ENCODE measurements around the gene ZNF672.
"Not testable (repeated sequence)": the region's sequence is repeated elsewhere in the genome, so short reads cannot be mapped to it uniquely, and the experiment has no call there.

Gene ZNF672

DNA sequence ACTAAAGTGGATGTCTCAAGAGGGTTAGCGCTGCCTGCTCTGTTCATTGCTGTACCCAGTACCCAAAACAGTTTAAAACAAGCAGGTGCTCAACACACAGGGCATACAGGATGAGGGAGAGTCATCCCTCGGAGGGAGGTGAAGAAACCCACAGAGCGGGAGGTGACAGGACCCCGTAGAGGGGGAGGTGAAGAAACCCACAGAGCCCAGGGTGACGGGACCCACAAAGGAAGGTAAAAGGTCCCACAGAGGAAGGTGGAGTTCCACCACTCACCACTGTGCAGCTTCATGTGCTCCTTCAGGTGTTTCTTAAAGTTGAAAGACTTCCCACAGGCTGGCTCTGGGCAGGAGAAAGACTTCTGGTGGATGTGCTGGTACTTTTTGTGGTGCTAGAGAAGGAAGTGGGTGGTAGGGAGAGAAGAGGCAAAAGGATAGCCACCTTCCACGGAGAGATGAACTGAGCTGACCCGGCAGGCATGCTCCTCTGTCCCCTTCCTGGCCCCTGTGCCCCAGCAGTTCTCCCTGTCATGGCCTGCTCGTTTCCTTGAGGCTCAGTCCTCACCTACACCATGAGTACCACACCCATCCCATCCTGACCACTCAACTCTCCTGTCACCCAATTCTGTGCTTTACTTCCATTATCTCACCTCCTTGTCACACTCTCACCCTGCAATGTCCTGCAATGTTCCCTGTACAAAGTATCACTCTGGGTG is 15.8 kb downstream of the ZNF672 start:
- no peak for DNase-seq (ENCODE audit: low read depth)

DNA sequence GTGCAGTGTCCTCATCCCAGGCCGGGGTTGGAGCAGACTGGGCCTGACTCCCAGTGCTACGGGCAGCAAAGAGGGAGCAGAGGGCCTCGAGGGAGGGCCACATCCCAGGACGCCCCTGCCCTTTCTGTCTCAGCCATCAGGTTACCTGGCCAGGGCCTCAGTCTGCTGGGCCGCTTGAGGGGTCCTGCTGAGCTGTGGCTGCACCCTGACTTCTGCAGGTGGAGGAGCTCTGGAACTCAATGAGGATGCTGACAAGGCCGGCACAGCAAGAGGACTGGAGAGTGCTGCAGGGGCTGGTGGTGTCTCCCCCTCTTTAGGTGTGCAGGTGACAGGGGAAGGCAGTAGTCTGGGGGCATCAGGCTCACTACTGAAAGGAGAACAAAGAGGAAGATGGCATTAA is 17.6 kb downstream of the ZNF672 start:
- DNase-seq (ENCODE audit: low read depth) = no peak

DNA sequence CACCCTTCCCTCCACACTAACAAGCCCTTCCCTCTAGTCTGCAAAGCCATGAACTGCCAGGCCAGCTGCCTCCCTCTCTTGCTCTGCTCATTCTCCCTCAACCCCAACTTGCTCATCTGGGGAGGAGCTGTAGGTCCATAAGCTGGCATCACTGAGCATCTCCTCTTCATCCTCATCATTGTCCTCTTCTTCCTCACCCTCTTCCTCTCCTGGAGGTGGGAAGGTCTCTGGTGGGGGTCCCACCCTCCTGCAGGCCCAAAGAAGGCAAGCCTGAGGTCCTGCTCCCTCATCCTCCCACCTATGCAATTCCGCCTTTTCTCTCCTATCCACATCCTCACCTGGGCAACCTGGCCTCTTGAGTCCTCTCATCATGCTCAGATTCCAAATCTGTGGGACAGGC is 18.2 kb downstream of the ZNF672 start:
- no peak for DNase-seq (ENCODE audit: low read depth)

DNA sequence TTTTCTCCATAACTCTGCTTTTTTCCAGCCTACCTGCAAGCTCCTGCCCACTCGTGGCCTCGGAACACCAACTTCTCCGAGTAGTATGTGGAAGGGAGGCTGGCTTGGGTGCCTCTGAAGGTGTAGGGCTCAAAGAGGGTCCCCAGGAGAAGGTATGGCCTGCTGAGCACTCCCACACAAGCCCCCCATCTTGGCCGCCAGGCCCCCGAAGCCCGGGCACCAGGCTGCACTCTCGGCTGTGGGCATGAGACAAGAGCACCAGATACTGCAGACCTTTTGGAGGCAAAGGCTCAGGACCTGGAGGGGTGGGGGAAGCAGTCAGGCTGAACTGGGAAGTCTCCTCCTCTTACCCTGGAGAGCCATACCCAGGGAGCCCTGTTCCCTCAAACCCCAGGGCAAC is 19.2 kb downstream of the ZNF672 start:
- no peak for DNase-seq (ENCODE audit: low read depth)

DNA sequence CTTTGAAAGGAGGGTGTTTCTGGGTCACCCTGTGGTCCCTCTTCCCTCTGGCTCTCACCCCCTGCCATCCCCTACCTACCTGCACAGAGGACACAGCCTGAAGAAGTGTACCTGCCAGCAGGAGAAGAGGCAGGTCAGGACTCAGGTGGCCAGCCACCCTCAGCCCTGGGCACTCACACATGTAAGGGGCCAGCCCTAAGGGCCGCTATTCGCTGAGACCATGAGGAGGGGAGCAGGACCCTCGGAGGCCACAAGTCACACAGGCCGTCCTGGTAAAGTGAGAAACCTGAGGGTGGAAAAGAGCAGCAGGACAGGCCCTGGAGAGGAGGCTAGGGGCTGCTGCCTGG is 19.7 kb downstream of the ZNF672 start:
- DNase-seq (ENCODE audit: low read depth) = no peak

DNA sequence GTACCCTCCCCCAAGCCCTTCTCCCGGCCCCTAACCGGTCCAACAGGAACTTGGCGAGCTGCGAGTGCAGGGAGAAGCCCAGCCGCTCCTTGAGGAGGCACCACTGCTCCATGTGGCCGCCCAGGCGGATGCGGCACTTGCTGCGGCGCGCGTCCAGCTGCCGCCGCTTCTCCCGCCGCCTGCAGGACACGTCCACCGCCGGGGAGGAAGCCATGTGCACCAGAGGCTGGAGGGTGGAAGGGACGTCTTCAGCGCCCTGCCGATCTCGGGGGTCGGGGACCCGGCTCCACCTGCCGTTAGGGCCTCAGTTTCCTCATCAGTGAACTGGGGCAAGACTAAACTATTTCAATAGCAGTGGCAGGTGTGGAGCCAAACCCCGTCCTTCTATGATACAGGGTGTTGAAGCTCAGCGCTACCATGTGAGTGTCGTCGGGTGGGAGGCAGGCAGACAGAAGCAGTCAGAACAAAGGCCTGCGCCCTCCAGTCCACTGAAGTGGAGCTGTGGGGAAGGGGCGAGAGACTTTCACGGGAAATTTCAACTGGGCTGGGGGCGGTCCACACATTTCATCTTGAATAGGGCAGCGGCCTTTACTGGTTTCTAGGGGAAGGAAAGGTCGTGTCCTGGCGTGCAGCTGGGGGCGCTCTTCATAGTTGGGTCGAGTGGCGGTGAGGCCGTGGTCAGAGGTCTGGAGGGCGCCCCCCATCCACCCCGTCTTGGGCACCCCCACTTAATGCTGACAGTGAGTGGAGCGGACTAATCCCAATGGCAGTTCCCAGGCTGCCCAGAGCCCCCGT is 20.3 kb downstream of the ZNF672 start:
- DNase-seq (ENCODE audit: low read depth) = peak; percentile 64

DNA sequence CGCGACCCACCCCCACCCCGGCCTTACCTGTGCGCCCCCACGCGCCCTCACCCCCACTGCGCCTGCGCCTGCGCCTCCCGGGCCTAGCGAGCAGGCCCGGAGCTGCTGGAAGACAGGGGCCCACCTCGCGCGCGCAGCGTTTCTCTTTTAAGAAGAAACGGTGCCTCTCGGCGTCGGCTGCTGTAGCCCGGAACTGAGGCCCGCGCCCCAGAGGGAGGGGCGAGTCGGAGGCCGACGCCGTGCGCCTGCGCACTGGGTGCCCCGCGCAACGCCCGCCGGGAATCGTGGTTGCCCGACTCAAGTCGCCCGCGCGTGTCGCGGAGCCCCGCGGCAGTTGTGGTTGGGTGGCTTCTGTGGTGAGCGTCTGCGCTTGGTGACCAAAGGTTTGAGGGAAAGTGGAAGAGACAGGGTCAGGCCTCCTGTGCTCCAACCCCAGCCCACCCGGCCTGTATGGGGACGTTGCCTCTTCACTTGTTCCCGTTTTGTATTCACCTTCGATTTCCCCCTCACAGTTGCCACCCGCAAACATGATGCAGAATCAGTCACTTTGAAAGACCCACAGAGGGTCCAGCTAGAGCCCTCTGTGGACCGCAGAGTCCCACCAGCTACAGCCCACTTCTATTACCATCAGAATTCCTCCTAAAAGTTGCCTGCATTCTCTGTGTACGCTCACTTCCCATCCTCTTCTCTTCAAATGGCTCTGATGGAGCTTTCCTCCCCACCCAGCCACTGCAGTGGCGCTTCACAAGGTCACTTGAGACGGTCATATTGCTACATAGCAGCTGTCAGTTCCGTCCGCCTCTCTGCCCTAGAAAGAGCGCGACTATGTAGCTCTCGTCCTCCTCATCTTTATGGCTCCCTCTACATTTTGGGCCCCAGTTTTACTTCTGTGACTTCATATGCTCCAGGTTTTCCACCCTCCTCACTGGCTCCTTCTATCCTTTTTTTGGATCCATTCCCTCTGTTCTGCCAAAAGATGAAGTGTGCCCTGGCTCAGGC is 21.2 kb downstream of the ZNF672 start, which contains the start of gene ZNF692:
Gene ZNF692 (minus strand): TSS at position 195 of the 999 bp plus-strand sequence. CDS start 776 bp downstream, outside the sequence.
- peak; percentile 97 for DNase-seq (ENCODE audit: low read depth)

DNA sequence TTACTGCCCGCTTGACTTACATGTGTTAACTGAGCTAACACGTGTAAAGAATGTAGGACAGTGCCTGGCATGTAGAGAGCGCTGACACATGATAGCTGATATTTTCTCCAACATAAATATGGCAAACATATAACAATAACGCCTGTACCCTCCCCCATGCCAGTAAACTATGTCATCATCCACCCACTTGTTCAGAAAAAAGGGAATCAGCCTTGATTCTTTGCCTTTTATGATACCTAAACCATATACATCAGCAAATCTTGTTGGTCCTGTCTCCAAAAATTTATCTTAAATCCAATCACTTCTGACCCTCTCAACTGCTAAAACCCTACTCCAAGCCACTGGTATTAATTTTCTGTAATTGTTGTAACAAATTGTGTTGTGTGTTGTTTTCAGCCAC is 22.0 kb downstream of the ZNF672 start:
- no peak for DNase-seq (ENCODE audit: low read depth)

DNA sequence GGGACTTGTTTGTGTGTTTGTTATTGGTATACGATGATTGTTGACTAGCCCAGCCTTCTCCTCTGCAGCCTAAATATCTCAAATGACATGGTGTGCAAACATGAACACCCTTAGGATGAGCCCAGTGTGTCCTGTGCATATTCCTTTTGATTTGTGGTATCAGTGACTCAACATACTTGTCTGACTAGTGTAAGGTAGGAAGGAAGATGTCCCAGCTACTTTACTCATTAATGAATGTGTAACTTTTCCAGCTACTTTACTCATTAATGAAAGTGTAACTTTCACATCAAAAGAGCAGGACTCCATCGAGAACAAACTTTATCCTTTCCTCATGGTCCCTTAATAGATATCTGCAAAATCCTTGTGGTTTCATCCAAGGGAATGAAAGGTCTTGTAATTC is 23.6 kb downstream of the ZNF672 start:
- no peak for DNase-seq (ENCODE audit: low read depth)

DNA sequence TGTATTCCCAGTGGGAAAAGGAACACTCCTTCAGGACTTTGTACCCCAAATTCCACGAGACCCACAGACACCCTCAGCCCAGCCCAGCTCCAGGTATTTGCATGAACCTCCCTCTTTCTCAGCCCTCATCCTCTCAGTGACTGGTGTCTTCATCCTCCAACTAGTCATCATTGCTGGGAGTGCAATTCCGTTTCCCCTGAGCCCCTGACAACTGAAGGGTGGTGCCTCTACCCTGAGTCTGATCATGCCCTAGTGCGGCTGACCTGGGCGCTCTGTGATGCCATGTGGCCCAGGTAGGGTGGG is 24.6 kb downstream of the ZNF672 start:
- DNase-seq (ENCODE audit: low read depth) = no peak

DNA sequence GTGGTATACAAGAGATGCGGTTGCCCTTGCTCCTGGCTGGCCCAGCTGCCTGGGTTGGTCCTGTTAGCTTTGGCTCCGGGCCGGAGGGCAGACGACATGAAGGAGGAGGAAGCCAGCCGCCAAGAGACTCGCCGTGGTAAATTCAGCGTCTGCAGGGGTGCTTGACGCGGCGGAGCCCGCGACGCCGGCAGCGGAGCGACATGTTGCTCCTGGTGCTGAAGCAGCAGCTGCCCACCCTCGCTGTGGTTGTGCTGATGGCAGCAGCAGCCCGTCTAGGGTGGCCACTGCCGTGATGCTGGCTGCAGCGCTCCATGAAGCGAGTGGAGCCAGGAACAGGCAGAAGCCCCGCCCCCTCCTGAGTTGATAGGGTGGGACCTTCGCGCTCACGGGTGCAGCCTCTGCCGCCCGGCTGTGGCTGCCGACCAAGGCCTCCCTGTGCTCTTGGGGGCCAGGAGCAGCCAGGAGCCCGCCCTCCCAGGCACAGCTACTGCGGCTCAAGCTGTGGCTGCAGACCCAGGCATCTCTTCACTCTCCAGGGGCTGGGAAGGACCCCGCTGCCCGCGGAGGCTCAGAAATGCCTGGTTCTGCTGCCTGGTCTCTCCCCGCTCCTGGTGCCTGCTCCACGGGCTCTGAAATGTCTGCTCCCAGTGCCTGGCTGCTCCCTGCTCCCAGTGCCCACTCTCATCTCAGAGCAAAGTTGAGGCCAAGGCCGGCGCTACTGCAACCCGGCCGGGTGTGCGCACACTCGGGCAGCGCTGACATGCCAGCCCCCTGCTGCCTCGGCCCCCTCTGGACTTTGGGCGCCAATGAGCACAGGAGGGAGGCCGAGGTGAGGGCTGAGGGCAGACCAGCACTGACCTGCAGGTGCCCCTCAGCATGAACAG is 25.2 kb downstream of the ZNF672 start:
- peak; percentile 57 for DNase-seq (ENCODE audit: low read depth)

DNA sequence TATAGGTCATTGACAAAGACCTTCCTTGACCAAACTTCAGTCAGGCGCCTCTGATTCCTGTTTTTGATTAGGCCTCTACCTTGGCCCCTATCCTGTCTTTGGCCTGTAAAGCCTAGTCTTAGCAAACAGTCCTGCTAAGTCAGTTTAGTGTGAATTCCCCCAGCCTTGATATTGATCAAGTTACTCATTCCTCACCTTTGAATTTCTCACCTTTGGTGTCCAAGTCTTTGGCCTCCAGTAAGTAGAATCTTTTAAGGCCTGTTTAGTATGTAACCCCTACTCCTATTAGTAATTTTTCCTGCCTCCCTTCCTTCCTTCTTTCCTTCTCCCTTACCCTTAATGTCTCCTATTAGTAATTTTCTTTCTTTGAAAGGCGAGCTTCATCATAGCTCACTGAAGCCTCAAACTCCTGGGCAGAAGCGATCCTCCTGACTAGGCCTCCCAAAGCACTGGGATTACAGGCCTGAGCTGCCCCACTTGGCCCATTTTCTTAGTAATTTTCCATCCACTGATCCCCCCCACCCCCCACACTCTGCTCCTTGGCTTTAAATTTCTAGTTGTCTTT is 33.9 kb downstream of the ZNF672 start:
- no peak for DNase-seq (ENCODE audit: low read depth)

DNA sequence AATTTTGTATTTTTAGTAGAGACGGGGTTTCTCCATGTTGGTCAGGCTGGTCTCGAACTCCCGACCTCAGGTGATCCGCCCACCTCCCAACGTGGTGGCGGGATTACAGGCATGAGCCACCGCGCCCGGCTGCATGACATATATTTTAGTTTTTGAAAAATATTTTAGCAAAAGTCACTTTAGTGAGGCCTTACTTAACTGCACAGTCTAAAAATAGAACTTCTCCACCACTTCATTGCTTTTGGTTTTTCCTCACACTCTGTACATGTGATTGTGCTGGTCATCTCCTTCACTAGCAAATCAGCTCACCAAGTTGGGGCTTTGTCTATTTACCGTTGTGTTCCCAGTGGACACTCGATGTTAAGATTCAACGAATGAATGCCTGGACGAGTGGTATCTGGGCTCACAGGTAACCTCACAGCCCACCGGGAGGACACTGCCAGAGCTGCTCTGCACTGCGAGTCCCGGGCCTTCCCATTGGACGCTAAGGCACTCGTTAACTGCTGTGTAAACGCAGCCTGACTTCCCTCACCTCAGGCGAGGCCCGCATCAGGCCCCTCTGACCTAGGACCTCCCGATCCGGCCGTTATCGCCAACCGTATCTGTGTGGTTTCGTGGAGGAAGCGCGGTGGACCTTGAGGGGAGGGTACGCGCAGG is 34.9 kb downstream of the ZNF672 start:
- peak; percentile 68 for DNase-seq (ENCODE audit: low read depth)

DNA sequence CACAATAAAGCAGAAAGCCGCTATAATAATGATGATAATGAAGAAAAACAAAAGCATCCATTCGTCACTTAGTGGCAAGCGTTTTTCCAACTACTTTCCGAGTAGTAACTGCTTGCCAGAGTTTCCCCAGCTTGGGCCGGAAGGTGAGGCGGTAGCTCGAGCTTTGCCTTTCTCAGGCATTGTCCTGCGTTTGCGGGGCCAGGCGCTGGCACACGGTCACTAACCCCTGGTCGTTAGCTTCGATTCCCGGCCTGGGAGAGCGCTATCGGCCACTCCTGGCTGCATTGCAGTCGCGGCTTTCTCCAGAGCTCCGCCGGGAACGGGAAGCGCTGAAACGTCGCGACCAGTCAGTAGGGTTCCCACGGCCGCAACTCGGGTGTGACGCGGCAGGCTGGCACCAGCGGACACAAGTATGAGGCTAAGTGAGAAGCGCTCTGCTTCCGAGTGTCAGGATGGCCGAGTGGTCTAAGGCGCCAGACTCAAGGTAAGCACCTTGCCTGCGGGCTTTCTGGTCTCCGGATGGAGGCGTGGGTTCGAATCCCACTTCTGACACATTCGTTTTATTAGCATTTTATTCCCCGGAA is 35.5 kb downstream of the ZNF672 start:
- peak; percentile 90 for DNase-seq (ENCODE audit: low read depth)

DNA sequence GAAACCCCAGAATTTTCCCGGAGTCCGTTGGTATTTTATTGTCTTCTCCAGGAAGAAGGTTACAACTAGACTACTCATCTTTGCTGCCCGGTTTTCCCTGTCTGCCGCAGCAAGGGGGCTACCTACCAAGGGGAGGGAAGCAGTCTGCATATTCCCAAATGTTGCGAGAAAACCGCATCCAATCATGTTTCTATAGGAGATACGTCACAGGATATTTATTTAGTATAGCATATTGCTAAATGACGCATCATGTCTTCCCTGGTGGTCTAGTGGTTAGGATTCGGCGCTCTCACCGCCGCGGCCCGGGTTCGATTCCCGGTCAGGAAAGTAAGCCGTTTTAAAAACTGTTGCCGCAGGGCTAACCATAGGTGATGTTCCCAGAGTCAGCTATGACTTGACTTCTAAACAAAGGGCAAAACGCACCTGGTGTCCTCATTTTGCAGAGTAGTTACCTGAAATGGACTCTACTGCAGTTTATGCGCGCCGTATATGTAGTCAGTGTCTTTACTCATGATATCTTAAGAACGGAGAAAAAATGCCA is 36.0 kb downstream of the ZNF672 start:
- no peak for DNase-seq (ENCODE audit: low read depth)

DNA sequence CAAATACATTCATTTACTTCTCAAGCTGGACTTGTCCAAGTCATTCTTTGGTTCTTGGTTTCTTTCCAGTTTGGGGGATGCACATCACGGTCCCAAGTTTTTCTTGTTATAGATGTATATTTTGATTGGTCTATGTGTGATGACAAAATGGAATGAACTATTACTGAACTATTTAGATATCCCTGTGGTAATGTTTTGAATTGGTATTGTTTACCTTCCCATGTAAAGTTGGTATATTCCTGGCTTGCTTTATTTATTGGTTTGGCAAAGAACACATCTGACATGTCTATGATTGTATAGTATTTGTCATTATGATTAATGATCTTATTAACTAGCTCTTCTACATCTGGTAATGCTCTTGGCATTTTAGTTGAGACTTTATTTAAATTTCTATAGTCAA is 43.2 kb downstream of the ZNF672 start:
- no peak for DNase-seq (ENCODE audit: low read depth)

DNA sequence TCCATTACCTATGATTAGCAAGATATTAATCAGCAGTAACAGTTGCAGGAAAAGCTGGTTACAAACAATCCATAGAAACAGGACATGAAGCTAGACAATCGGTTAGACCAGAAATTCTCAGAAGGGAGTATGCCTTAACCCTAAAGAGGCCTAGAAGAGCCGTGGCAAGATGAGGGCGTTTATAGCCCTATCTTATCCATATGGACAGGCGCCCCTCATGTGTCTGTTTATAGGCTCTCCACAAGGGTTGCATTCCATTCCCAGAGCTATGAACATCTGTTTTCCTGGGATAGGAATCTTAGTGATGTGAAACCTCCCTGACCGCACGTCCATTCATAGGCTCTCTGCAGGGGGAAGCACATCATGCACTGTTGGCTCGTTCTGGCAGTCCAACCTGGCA is 44.4 kb downstream of the ZNF672 start:
- not testable (repeated sequence) for DNase-seq (ENCODE audit: low read depth)

DNA sequence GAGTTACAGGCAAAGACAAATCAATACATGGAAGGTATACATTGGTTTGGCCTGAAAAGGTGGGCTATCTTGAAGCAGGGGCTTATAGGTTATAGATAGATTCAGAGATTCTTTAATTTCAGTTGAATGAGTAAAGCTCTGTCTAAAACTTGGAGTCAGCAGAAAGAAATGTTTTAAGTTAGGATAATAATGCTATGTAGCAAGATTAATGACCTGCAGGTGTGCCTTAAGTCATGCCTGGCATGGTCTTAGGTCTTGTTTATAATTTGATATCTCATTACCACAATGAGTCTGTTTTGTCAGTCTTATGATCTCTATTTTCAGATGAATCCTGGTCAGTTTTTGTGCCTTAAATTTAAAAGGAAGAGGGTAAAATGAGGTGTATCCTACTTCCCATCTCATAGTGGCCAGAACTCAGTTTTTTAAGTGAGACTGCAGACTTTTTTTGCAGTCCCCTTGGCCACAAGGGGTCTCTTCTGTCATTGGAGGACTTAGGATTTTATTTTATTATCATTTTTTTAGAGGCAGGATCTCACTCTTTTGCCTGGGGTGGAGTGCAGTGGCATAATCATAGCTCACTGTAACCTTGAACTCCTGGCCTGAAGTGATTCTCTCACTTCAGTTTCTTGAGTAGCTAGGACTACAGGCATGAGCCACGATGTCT is 46.7 kb downstream of the ZNF672 start:
- DNase-seq (ENCODE audit: low read depth) = no peak

DNA sequence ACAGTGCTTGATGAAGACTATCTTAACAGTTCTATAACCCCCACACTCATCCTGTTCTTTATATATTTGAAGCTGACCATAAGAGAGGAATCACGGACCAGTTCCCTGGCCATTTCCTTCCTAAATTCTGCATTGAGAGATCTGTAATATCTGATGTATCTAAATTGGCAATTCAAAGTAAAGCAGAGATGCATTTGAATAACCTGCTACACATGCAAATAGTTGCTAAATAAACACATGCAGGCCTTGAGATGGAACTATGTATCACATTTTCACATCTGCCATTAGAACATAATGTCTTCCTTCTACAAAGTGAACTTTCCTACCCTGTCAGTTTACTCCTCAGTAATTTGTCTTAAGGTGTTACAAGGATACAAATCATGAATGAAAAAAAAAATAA is 47.6 kb downstream of the ZNF672 start:
- no peak for DNase-seq (ENCODE audit: low read depth)
